HPDE6-E6E7 (cell line): Measurements from ENCODE around the gene FERMT2.
"Not testable (repeated sequence)": the region's sequence is repeated elsewhere in the genome, so short reads cannot be mapped to it uniquely, and the experiment has no call there.

Experiments used
- DNase-seq: peaks from one replicate; pipeline ENCODE4 v3.0.0; 2011; ENCODE audit warnings: missing footprints; ENCODE audit errors: extremely low spot score

Gene FERMT2

GRCh38 chr14:52948039-52948438 lies 2.8 kb downstream of the FERMT2 start:
- no peak for DNase-seq

GRCh38 chr14:52944254-52944653 lies 6.6 kb downstream of the FERMT2 start:
- DNase-seq, result no peak

- DNase-seq, result no peak
Observed at GRCh38 chr14:52939427-52939826, 11.4 kb downstream of the FERMT2 start.

- DNase-seq, result no peak
Observed at GRCh38 chr14:52937869-52938268, 13.0 kb downstream of the FERMT2 start.

GRCh38 chr14:52937306-52937705 lies 13.5 kb downstream of the FERMT2 start:
- DNase-seq, result no peak

- no peak for DNase-seq
Observed at GRCh38 chr14:52936437-52936836, 14.4 kb downstream of the FERMT2 start.

DNA sequence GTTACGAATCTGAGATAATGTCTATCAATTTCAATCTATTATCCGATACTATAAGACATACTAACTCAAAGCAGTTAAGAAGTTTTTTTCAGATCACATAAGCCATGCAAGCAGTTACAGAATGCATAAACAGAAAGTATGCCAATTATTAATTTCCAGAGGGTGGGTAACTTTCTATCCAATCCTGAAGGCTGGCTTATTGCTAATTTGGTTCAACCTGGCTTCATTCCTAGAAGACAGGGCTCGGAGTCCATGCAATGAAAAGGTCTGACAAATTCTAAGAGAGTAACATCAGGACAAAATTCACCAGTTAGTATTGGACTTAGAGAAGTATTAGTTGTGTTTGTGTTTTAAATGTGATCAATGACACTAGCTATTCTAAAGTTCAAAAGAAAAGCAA lies 15.0 kb downstream of the FERMT2 start:
- DNase-seq, result no peak

GRCh38 chr14:52934762-52935161 lies 16.1 kb downstream of the FERMT2 start:
- DNase-seq, result no peak

GRCh38 chr14:52929192-52929807 lies 21.6 kb downstream of the FERMT2 start:
- no peak for DNase-seq

GRCh38 chr14:52926953-52927352 lies 23.9 kb downstream of the FERMT2 start:
- no peak for DNase-seq

DNA sequence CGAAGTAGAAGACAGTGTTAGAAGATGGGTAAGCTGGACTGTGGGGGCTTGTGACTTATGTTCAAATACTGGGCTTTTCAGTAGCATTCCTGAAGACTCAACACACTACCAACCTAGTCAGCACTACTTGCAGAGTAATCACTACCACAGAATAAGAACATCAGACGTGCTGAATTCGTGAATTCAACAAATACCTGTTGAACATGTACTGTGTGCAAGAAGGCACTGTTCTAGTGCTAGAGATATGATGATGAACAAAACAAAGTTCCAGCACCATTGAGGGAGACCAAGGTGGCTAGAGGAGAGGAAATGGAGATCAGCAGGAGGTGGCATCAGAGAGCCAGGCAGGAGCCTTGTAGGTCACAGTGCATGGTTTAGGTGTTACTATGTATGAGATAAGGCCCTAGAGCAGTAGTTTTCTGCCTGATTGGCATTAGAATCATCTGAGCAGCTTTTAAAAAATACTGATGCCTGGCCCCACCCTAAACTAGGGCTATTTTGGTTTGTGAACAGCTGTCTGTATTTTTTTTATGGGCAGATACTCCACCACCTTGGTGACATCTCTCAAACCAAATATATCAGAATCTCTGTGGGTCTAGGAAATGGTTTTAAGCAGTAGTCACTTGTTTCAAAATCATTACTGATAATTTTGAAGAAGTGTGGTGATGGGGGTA lies 26.8 kb downstream of the FERMT2 start:
- DNase-seq, result no peak

GRCh38 chr14:52922656-52923055 lies 28.2 kb downstream of the FERMT2 start:
- no peak for DNase-seq

GRCh38 chr14:52922059-52922458 lies 28.8 kb downstream of the FERMT2 start:
- DNase-seq, result no peak

DNA sequence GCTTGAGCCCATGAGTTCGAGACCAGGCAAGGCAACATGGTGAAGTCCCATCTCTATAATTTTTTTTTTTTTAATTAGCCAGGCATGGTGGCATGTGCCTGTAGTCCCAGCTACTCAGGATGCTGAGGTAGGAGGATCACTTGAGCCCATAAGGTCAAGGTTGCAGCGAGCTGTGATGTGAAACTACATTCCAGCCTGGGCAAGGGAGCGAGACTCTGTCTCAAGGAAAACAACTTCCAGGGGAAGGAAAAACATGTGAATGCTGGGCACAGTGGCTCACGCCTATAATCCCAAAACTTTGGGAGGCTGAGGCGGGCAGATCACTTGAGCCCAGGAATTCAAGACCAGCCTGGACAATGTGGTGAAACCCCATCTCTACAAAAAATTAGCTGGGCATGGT lies 30.4 kb downstream of the FERMT2 start:
- DNase-seq, result not testable (repeated sequence)

DNA sequence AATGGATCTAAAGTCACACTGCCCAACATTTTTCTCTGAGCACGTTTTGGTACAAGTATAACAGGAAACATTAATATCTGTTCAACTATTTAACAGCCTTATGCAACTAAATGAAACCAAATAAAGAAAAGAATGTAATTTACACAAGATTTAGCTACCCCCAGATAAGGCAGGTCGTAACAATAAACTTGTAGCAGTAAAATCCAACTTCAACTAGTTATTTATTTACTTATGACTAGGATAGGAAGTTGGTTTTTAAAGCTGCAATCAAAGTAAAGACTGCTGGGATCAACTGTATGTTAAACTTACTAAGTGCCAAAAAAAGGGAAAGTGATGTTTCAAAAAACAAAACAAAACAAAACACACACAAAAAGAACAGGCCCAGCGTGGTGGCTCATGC lies 30.9 kb downstream of the FERMT2 start:
- DNase-seq, result no peak

GRCh38 chr14:52918486-52918885 lies 32.4 kb downstream of the FERMT2 start:
- DNase-seq, result peak; percentile 25

GRCh38 chr14:52917735-52918134 lies 33.1 kb downstream of the FERMT2 start:
- no peak for DNase-seq

- DNase-seq, result no peak
Observed at GRCh38 chr14:52914295-52914694, 36.6 kb downstream of the FERMT2 start.

- no peak for DNase-seq
Observed at GRCh38 chr14:52913271-52913670, 37.6 kb downstream of the FERMT2 start.

DNA sequence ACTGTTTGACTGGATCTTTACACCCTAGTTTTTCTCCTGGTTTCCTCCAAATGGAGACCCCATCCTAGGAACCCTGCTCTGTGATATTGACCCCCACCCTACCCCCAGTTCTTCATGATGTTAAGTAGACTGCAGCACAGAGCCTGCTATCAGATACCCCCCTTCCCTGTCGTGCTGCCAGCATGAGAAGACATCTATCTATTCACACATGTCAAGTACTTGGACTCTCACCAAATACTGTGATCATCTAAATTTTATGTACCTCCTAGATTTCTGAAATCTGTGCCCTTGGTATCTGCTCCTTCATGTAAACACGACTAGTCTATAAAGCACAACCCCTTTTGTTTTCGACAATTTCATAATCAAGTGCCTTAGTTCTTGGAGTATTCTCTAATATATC lies 38.9 kb downstream of the FERMT2 start:
- no peak for DNase-seq

- DNase-seq, result no peak
Observed at GRCh38 chr14:52910572-52910971, 40.3 kb downstream of the FERMT2 start.

GRCh38 chr14:52907949-52908348 lies 42.9 kb downstream of the FERMT2 start:
- no peak for DNase-seq

DNA sequence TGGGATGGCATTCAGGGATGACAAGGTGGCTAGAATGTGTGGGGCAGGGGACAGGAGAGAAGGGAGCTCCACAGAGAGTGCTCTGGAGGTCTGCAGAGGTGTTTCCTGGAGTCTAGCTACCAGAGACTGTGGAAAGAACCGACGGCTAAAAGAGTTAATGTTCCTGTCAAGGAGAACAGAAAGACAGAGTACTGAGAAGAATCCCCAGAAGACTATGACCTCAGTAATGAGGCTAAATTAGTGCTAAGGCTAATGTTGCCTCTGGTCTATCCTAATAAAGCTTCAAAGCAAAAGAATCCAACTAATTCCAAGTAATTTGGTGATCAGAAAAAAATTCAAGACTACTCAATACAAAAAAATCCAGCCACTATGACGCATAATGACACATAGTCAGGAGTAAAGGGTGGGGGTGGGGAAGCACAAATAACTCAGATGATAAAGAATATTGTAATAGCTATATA lies 44.7 kb downstream of the FERMT2 start:
- peak; percentile 50 for DNase-seq
